HFFc6 (cell line): Measurements from ENCODE around the gene IL31RA. TPM values are rescaled to one million over a fixed set of nuclear protein-coding genes. Genes with fewer than 3 reads are reported as not detected.

Experiments used
- DNase-seq: peaks from one replicate; pipeline ENCODE4 v3.0.0-alpha.2; 2018
- H3K27ac Mint-ChIP-seq: 2 replicates; pipeline ENCODE4 v1.8.0; 2020; ENCODE audit warnings: mild to moderate bottlenecking, mixed read lengths
- H3K27me3 Mint-ChIP-seq: 2 replicates; pipeline ENCODE4 v1.8.0; 2021; ENCODE audit warnings: mild to moderate bottlenecking, moderate library complexity, mixed read lengths; ENCODE audit not compliant: insufficient read depth
- H3K36me3 Mint-ChIP-seq: 2 replicates; pipeline ENCODE4 v1.8.0; 2021; ENCODE audit warnings: low read depth, mixed read lengths
- H3K4me1 Mint-ChIP-seq: 2 replicates; pipeline ENCODE4 v1.8.0; 2020; ENCODE audit warnings: low read depth, mixed read lengths
- H3K4me3 Mint-ChIP-seq: 2 replicates; pipeline ENCODE4 v1.8.0; 2020; ENCODE audit warnings: mild to moderate bottlenecking, moderate library complexity, mixed read lengths
- H3K9me3 Mint-ChIP-seq: 2 replicates; pipeline ENCODE4 v1.8.0; 2020; ENCODE audit warnings: mild to moderate bottlenecking, mixed read lengths
- total RNA-seq, 6 experiments: library from RNA; stranded (reverse); fragmentation: NEBNext Ultra II Directional; extraction: Animal tissue kit (Norgen Biotek cat#: 25700); gene quantifications; 2 replicates in 1 of 6; 3 replicates in 5 of 6; pipeline ENCODE4 v1.2.3, GENCODE V29; 2021
- TF ChIP-seq, protein P1 (sequence below): fragments of 200-600 bp; sonication (generic); IDR thresholded peaks from 2 replicates; pipeline ENCODE4 v1.5.0; 2021; ENCODE audit warnings: antibody characterized with exemption, mild to moderate bottlenecking

The IL31RA gene
- total RNA-seq, 6 experiments from 2014 or later, result 0.12 to 0.26 (median 0.19) TPM; not detected in 2

DNA sequence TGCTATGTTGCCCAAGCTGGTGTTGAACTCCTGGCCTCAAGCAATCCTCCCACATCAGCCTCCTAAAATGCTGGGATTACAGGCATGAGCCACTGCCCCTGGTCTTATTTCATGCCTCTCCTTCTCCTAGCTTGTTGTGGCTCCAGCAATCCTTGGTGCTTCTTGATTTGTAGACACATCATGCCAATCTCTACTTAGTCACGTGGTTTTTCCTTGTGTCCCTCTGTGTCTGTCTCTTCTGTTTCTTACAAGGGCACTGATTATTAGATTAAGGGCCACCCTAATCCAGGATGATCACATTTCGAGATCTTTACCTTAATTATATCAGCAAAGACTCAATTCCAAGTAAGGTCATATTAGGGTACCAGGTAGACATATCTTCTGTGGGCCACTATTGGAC lies 9.2 kb upstream of the IL31RA start:
- Mint-ChIP-seq H3K36me3 (peaks cover 5% of the 10 kb centered on the region; the same call in 1 of the 2 replicates), H3K4me1 (no peaks in the 10 kb centered on the region), H3K4me3 (no peak overlapping the region), H3K27ac (no peak overlapping the region), H3K27me3 (peaks cover 15% of the 10 kb centered on the region), H3K9me3 (no peaks in the 10 kb centered on the region)
- DNase-seq, result no peak
- TF ChIP-seq, protein P1, sequence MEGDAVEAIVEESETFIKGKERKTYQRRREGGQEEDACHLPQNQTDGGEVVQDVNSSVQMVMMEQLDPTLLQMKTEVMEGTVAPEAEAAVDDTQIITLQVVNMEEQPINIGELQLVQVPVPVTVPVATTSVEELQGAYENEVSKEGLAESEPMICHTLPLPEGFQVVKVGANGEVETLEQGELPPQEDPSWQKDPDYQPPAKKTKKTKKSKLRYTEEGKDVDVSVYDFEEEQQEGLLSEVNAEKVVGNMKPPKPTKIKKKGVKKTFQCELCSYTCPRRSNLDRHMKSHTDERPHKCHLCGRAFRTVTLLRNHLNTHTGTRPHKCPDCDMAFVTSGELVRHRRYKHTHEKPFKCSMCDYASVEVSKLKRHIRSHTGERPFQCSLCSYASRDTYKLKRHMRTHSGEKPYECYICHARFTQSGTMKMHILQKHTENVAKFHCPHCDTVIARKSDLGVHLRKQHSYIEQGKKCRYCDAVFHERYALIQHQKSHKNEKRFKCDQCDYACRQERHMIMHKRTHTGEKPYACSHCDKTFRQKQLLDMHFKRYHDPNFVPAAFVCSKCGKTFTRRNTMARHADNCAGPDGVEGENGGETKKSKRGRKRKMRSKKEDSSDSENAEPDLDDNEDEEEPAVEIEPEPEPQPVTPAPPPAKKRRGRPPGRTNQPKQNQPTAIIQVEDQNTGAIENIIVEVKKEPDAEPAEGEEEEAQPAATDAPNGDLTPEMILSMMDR, result no peak

DNA sequence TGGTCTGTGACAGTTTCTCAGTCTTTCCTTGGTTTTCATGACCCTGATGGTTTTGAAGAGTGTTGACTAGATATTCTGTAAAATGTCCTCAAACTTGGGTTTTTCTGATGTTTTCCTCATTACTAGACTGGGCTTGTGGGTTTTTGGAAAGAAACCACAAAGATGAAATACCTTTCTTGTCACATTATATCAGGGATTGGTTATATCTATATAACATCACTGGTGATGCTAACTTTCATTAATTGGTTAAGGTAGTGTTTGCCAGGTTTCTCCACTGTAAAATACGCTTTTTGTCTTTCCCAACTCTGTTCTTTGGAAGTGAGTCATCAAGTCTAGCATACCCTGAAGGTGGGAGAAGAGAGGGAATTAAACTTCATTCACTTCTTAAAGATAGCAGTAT lies 3.3 kb upstream of the IL31RA start:
- Mint-ChIP-seq H3K36me3 (peaks cover 5% of the 10 kb centered on the region; the same call in 1 of the 2 replicates), H3K27me3 (peaks cover 5% of the 10 kb centered on the region; the same call in 1 of the 2 replicates), H3K9me3 (no peaks in the 10 kb centered on the region), H3K4me1 (peaks cover 48% of the 10 kb centered on the region), H3K4me3 (no peak overlapping the region), H3K27ac (no peak overlapping the region)
- TF ChIP-seq, protein P1, result no peak
- DNase-seq, result peak; percentile 28

DNA sequence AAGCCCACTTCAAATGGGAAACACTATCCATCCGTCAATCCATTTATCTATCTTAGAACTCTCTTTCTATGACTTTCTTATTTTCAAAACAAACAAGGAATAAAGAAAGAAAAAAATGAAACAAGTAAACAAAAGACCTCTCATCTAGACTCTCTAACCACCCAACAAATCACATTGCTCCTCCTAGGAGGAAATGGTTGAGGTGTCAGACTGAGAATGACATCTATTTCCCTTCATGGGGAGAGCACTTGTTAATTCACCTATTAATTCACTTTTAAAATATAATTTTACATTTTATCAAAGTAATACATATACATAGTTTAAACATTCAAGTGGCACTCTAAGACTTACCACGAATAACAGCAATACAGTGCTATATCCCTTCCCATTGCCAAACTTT lies 2.4 kb upstream of the IL31RA start:
- peaks cover 5% of the 10 kb centered on the region; the same call in 1 of the 2 replicates for H3K36me3 Mint-ChIP-seq
- peaks cover 5% of the 10 kb centered on the region; the same call in 1 of the 2 replicates for H3K27me3 Mint-ChIP-seq
- H3K27ac Mint-ChIP-seq, result no peak overlapping the region
- TF ChIP-seq, protein P1, result no peak
- DNase-seq, result no peak
- no peak overlapping the region for H3K4me3 Mint-ChIP-seq
- no peaks in the 10 kb centered on the region for H3K9me3 Mint-ChIP-seq
- H3K4me1 Mint-ChIP-seq, result peaks cover 58% of the 10 kb centered on the region

DNA sequence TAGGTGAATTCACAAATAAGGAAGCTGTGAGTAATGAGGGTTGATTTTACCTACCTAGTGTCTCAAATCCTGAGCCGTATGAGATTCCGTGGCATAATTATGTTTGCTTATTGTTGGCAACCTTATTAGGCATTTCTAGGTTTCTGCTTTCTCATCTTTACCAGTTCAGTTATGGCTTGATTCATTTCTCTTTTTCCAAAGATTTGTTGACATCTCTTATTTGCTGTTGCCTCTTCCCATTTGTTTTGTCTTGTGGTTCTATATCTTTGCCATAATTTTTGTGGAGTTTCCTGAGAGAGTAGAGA lies 470 bp downstream of the IL31RA start:
- H3K27ac Mint-ChIP-seq, result peak overlapping the region; percentile 76
- no peaks in the 10 kb centered on the region for H3K36me3 Mint-ChIP-seq
- H3K4me3 Mint-ChIP-seq, result peak overlapping the region; percentile 68; the same call in 1 of the 2 replicates
- TF ChIP-seq, protein P1, result no peak
- 0 out of 2 replicates have a peak, but pooled peaks cover 2% of the 10 kb centered on the region for H3K27me3 Mint-ChIP-seq
- DNase-seq, result no peak
- H3K9me3 Mint-ChIP-seq, result no peaks in the 10 kb centered on the region
- H3K4me1 Mint-ChIP-seq, result peaks cover 71% of the 10 kb centered on the region

DNA sequence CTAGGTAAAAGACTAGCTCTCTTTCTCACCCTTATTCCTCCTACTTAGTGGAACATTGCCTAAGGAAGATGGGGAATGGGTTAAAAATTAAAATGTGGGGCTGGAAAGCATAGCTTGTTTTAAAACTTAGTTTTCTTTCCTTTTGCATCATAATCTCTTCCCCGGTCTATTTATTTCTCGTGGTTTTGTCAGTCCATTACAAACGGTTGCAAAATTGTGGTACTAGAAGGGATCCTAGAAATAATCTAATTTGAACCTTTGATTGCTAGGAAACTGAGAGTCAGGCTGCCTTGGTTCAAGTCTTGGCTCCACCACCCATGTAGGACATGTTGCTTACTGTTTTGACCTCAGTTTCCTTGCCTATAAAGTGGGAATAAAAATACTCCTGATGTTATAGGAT lies 1.3 kb downstream of the IL31RA start:
- H3K27me3 Mint-ChIP-seq, result 0 out of 2 replicates have a peak, but pooled peaks cover 2% of the 10 kb centered on the region
- no peak overlapping the region for H3K4me3 Mint-ChIP-seq
- TF ChIP-seq, protein P1, result no peak
- H3K4me1 Mint-ChIP-seq, result peaks cover 70% of the 10 kb centered on the region
- no peak overlapping the region for H3K27ac Mint-ChIP-seq
- DNase-seq, result no peak
- H3K36me3 Mint-ChIP-seq, result no peaks in the 10 kb centered on the region
- no peaks in the 10 kb centered on the region for H3K9me3 Mint-ChIP-seq
